Measurements from ENCODE around the gene PARD3B.

GRCh38 chr2:204799791-204800190 lies 254.5 kb downstream of the PARD3B start:
- no peak for TF ChIP-seq CTCF (IDR thresholded peaks at IDR 0.05)
- TF ChIP-seq POLR2A (IDR thresholded peaks at IDR 0.05): no peak
